H9 (cell line): ENCODE results near the gene RAMP3. TPM values are rescaled to one million over a fixed set of nuclear protein-coding genes. Genes with fewer than 3 reads are reported as not detected.
"Not testable (repeated sequence)": the region's sequence is repeated elsewhere in the genome, so short reads cannot be mapped to it uniquely, and the experiment has no call there.

Experiments
- DNase-seq: peaks from one replicate; pipeline ENCODE4 v3.0.0-alpha.2; 2017
- H2AFZ ChIP-seq: one replicate; pipeline ENCODE4 v1.6.1; 2013; ENCODE audit warnings: mild to moderate bottlenecking, low read length, control low read depth, moderate library complexity
- H2AK5ac ChIP-seq: 2 replicates; pipeline ENCODE4 v1.6.1; 2013; ENCODE audit warnings: low read length, control low read depth, mixed read lengths; ENCODE audit not compliant: insufficient read length
- H2BK120ac ChIP-seq: one replicate; pipeline ENCODE4 v1.6.1; 2013; ENCODE audit warnings: low read depth, mild to moderate bottlenecking, low read length, control low read depth, inconsistent platforms; ENCODE audit not compliant: poor library complexity, severe bottlenecking
- H2BK12ac ChIP-seq: 2 replicates; pipeline ENCODE4 v1.6.1; 2013; ENCODE audit warnings: low read length, control low read depth, mixed read lengths, low read depth; ENCODE audit not compliant: insufficient read length
- H2BK15ac ChIP-seq: 2 replicates; pipeline ENCODE4 v1.6.1; 2013; ENCODE audit warnings: low read depth, low read length, control low read depth
- H2BK20ac ChIP-seq: one replicate; pipeline ENCODE4 v1.6.1; 2013; ENCODE audit warnings: low read depth, mild to moderate bottlenecking, low read length, control low read depth, inconsistent platforms; ENCODE audit not compliant: poor library complexity, severe bottlenecking
- H2BK5ac ChIP-seq: 2 replicates; pipeline ENCODE4 v1.6.1; 2013; ENCODE audit warnings: low read length, control low read depth, mixed read lengths; ENCODE audit not compliant: insufficient read length
- H3K14ac ChIP-seq: 2 replicates; pipeline ENCODE4 v1.6.1; 2013; ENCODE audit warnings: low read length, control low read depth; ENCODE audit not compliant: insufficient read depth
- H3K18ac ChIP-seq: 2 replicates; pipeline ENCODE4 v1.6.1; 2013; ENCODE audit warnings: low read depth, mild to moderate bottlenecking, mixed read lengths, low read length, control low read depth; ENCODE audit not compliant: insufficient read length
- H3K23ac ChIP-seq: 2 replicates; pipeline ENCODE4 v1.6.1; 2013; ENCODE audit warnings: low read length, control low read depth, mixed read lengths, low read depth; ENCODE audit not compliant: insufficient read length
- H3K23me2 ChIP-seq: 2 replicates; pipeline ENCODE4 v1.6.1; 2013; ENCODE audit warnings: low read depth, mild to moderate bottlenecking, mixed read lengths, low read length, control low read depth; ENCODE audit not compliant: insufficient read length, poor library complexity, severe bottlenecking
- H3K27ac ChIP-seq: 2 replicates; pipeline ENCODE4 v1.5.1; 2013; ENCODE audit warnings: low read length, control low read depth, mixed read lengths, low read depth; ENCODE audit not compliant: insufficient read length
- H3K27me3 ChIP-seq: 2 replicates; pipeline ENCODE4 v1.6.1; 2013; ENCODE audit warnings: low read length, control low read depth, inconsistent platforms; ENCODE audit not compliant: insufficient read depth
- H3K4ac ChIP-seq: 2 replicates; pipeline ENCODE4 v1.6.1; 2013; ENCODE audit warnings: low read depth, mild to moderate bottlenecking, control low read depth, inconsistent platforms, low read length, moderate library complexity
- H3K4me1 ChIP-seq: 2 replicates; pipeline ENCODE4 v1.6.1; 2013; ENCODE audit warnings: low read length, control low read depth, inconsistent platforms; ENCODE audit not compliant: insufficient read depth
- H3K4me2 ChIP-seq: 2 replicates; pipeline ENCODE4 v1.6.1; 2013; ENCODE audit warnings: low read length, control low read depth, mixed read lengths; ENCODE audit not compliant: insufficient read length, insufficient read depth
- H3K56ac ChIP-seq: 2 replicates; pipeline ENCODE4 v1.6.1; 2013; ENCODE audit warnings: low read depth, mild to moderate bottlenecking, mixed read lengths, low read length, control low read depth; ENCODE audit not compliant: insufficient read length
- H3K79me1 ChIP-seq: 2 replicates; pipeline ENCODE4 v1.6.1; 2013; ENCODE audit warnings: low read depth, mild to moderate bottlenecking, moderate library complexity, low read length, control low read depth, inconsistent platforms; ENCODE audit not compliant: insufficient read depth, poor library complexity, severe bottlenecking
- H3K79me2 ChIP-seq: 2 replicates; pipeline ENCODE4 v1.6.1; 2013; ENCODE audit warnings: low read length, control low read depth, inconsistent platforms; ENCODE audit not compliant: insufficient read depth
- H3K9ac ChIP-seq: 2 replicates; pipeline ENCODE4 v1.6.1; 2013; ENCODE audit warnings: low read length, control low read depth, mixed read lengths; ENCODE audit not compliant: insufficient read length; ENCODE audit errors: extremely low read depth
- H3K9me3 ChIP-seq: one replicate; pipeline ENCODE4 v1.6.1; 2013; ENCODE audit warnings: low read depth, low read length, inconsistent platforms; ENCODE audit not compliant: control insufficient read depth
- H3T11ph ChIP-seq: one replicate; pipeline ENCODE4 v1.6.1; 2013; ENCODE audit warnings: mild to moderate bottlenecking, low read length, control low read depth, inconsistent platforms
- H4K20me1 ChIP-seq: one replicate; pipeline ENCODE4 v1.6.1; 2013; ENCODE audit not compliant: control insufficient read depth, insufficient read length, insufficient read depth
- H4K5ac ChIP-seq: 2 replicates; pipeline ENCODE4 v1.6.1; 2013; ENCODE audit warnings: low read depth, mild to moderate bottlenecking, mixed read lengths, low read length, control low read depth; ENCODE audit not compliant: insufficient read length
- H4K8ac ChIP-seq: replicated peaks from 2 replicates; pipeline ENCODE4 v1.6.1; 2013; ENCODE audit warnings: low read length, control low read depth, mixed read lengths, low read depth; ENCODE audit not compliant: insufficient read length
- H4K91ac ChIP-seq: 2 replicates; pipeline ENCODE4 v1.6.1; 2013; ENCODE audit warnings: low read depth, mild to moderate bottlenecking, moderate library complexity, mixed read lengths, low read length, control low read depth; ENCODE audit not compliant: insufficient read length
- H3K27ac Mint-ChIP-seq, 3 experiments: 2 replicates in 2 of 3; 3 replicates in 1 of 3; pipeline ENCODE4 v1.8.0; 2020 to 2021; ENCODE audit warnings: mixed read lengths in 3 of 3, mild to moderate bottlenecking in 1 of 3, moderate library complexity in 1 of 3
- H3K27me3 Mint-ChIP-seq: 2 replicates; pipeline ENCODE4 v1.8.0; 2021; ENCODE audit warnings: low read depth, mild to moderate bottlenecking, moderate library complexity, mixed read lengths
- H3K36me3 Mint-ChIP-seq, 3 experiments: 2 replicates in 2 of 3; 3 replicates in 1 of 3; pipeline ENCODE4 v1.8.0; 2020 to 2021; ENCODE audit warnings: low read depth in 3 of 3, mixed read lengths in 3 of 3; ENCODE audit not compliant: insufficient read depth in 1 of 3
- H3K4me1 Mint-ChIP-seq, 2 experiments: 2 replicates each; pipeline ENCODE4 v1.8.0; 2020; ENCODE audit warnings: mixed read lengths in 2 of 2
- H3K4me3 Mint-ChIP-seq, 2 experiments: 2 replicates in 1 of 2; 3 replicates in 1 of 2; pipeline ENCODE4 v1.8.0; 2020 to 2021; ENCODE audit warnings: mild to moderate bottlenecking in 2 of 2, mixed read lengths in 2 of 2, moderate library complexity in 1 of 2
- H3K9me3 Mint-ChIP-seq, 2 experiments: 2 replicates in 1 of 2; 3 replicates in 1 of 2; pipeline ENCODE4 v1.8.0; 2020; ENCODE audit warnings: mild to moderate bottlenecking in 2 of 2, mixed read lengths in 2 of 2, moderate library complexity in 1 of 2
- CTCF ChIP-seq: fragments of 200-600 bp; sonication (generic); conservative IDR thresholded peaks from 3 replicates; pipeline ENCODE4 v1.8.0; 2021; ENCODE audit warnings: antibody characterized with exemption, mild to moderate bottlenecking
- WGBS: extraction: QIAGEN DNeasy Blood & Tissue Kit; methylation state at CpG from one replicate; pipeline ENCODE4 v1.1.7; 2013; ENCODE audit warnings: missing lambda C conversion rate, low lambda C conversion rate, mixed read lengths; ENCODE audit not compliant: insufficient read length; ENCODE audit errors: extremely low coverage; 5-methylcytosine and 5-hydroxymethylcytosine counted together
- total RNA-seq: library from RNA; stranded (reverse); gene quantifications from 2 replicates; pipeline ENCODE4 v1.2.1, GENCODE V29; 2021

RAMP3 gene
- total RNA-seq, 1 experiment from 2014 or later, result 0.63 TPM

GRCh38 chr7:45163692-45164052, 6.1 kb downstream of the RAMP3 start:
- H3K4ac ChIP-seq, result no peak overlapping the region
- no peak overlapping the region for H4K8ac ChIP-seq
- no peak overlapping the region for H3K18ac ChIP-seq
- no peak overlapping the region for H3T11ph ChIP-seq
- H3K27ac ChIP-seq, result no peak overlapping the region
- H3K9me3 ChIP-seq, result no peaks in the 10 kb centered on the region
- H3K23me2 ChIP-seq, result no peaks in the 10 kb centered on the region
- no peak overlapping the region for H2BK5ac ChIP-seq
- no peak overlapping the region for H3K14ac ChIP-seq
- H2BK120ac ChIP-seq, result no peak overlapping the region
- H3K4me1 Mint-ChIP-seq, result peaks cover 9 to 12% of the 10 kb centered on the region in 2 experiments
- no peak overlapping the region for H2AK5ac ChIP-seq
- H3K4me2 ChIP-seq, result no peak overlapping the region
- H3K27me3 Mint-ChIP-seq, result peaks cover 27% of the 10 kb centered on the region
- H3K27me3 ChIP-seq, result peaks cover 4% of the 10 kb centered on the region; the same call in 1 of the 2 replicates
- no peak for DNase-seq
- no peak overlapping the region for H2BK15ac ChIP-seq
- H3K4me1 ChIP-seq, result no peaks in the 10 kb centered on the region
- H4K5ac ChIP-seq, result no peak overlapping the region
- no peak for TF ChIP-seq CTCF
- no peak overlapping the region for H2AFZ ChIP-seq
- H3K79me2 ChIP-seq, result no peaks in the 10 kb centered on the region
- WGBS, result no CpG with 5 or more reads among the region's 4 CpGs
- H3K9ac ChIP-seq, result no peak overlapping the region
- no peaks in the 10 kb centered on the region for H4K20me1 ChIP-seq
- no peaks in the 10 kb centered on the region; a peak in 1 of 7 replicates for H3K36me3 Mint-ChIP-seq
- no peak overlapping the region for H3K27ac Mint-ChIP-seq
- no peak overlapping the region for H3K23ac ChIP-seq
- no peak overlapping the region for H3K56ac ChIP-seq
- H4K91ac ChIP-seq, result no peak overlapping the region
- H3K79me1 ChIP-seq, result no peaks in the 10 kb centered on the region
- H3K9me3 Mint-ChIP-seq, result peaks cover 5 to 6% of the 10 kb centered on the region in 2 experiments; a peak in 4 of 5 replicates
- no peak overlapping the region for H2BK20ac ChIP-seq
- H3K4me3 Mint-ChIP-seq, result no peak overlapping the region
- H2BK12ac ChIP-seq, result no peak overlapping the region

DNA sequence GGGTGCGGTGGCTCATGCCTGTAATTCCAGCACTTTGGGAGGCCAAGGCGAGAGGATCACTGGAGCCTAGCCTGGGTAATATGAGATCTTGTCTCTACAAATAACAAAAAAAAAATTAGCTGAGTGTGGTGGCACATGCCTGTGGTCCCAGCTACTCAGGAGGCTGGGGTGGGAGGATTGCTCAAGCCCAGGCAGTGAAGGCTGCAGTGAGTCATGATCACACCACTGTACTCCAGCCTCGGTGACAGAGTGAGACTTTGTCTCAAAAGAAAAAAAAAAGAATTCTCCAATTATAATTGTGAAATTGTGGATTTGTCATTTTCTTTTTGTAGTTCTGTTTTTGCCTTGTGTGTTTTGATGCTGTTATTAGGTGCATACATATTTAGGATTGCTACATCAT, 6.7 kb downstream of the RAMP3 start:
- not testable (repeated sequence) for H4K91ac ChIP-seq, H3K4me3 Mint-ChIP-seq, H3K23ac ChIP-seq, H2BK5ac ChIP-seq, H3K18ac ChIP-seq, H2AK5ac ChIP-seq, H4K8ac ChIP-seq, H3K9me3 ChIP-seq, H3K56ac ChIP-seq, H2AFZ ChIP-seq, H3K4me2 ChIP-seq, H2BK12ac ChIP-seq, H3K9me3 Mint-ChIP-seq, H3K79me1 ChIP-seq, H3K36me3 Mint-ChIP-seq, H3K27ac ChIP-seq, H3K9ac ChIP-seq, H3K79me2 ChIP-seq, H3K4me1 ChIP-seq, H3K4ac ChIP-seq, H4K20me1 ChIP-seq, DNase-seq, H3K27me3 ChIP-seq, H3K23me2 ChIP-seq, H2BK15ac ChIP-seq, H2BK120ac ChIP-seq, H4K5ac ChIP-seq, H2BK20ac ChIP-seq, H3K14ac ChIP-seq, H3T11ph ChIP-seq, H3K27ac Mint-ChIP-seq
- peaks cover 9 to 12% of the 10 kb centered on the region in 2 experiments for H3K4me1 Mint-ChIP-seq
- H3K27me3 Mint-ChIP-seq, result peaks cover 21% of the 10 kb centered on the region
- no CpG with 5 or more reads among the region's 3 CpGs for WGBS
